Measurements from ENCODE around the gene CLPSL2. TPM values are rescaled to one million over a fixed set of nuclear protein-coding genes. Genes with fewer than 3 reads are reported as not detected.

The CLPSL2 gene
- total RNA-seq, 1 donor from 2014 or later: not detected

DNA sequence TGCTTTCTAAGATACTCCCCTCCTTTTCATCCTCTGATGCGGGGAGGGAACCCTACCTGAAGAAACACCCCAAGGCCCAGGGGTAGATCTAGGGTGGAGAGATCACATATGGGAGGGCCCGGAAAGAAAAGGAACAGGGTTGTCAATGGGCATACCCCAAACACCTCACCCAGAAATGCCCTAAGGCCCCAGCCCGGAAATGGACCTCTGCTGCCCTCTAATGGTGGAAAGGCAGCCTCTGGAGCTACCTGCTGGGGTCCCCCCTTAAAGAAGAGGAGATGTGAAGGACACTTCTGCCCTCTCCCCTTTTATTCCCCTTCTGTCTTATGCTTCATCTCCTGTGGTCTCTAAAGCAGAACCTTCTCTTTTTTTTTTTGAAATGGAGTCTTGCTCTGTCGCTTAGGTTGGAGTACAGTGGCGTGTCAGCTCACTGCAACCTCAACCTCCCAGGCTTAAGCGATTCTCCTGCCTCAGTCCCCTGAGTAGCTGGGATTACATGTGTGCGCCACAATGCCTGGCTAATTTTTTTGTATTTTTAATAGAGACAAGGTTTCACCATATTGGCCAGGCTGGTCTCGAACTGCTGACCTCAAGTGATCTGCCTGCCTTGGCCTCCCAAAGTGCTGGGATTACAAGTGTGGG lies 40.0 kb upstream of the CLPSL2 start:
- Mint-ChIP-seq H3K9me3 (no peaks in the 10 kb centered on the region), H3K4me3 (no peak overlapping the region), H3K36me3 (ENCODE audit: low read depth) (no peaks in the 10 kb centered on the region), H3K27ac (no peak overlapping the region), H3K27me3 (no peaks in the 10 kb centered on the region), H3K4me1 (peaks cover 30% of the 10 kb centered on the region)
- intact Hi-C loops (cut with micrococcal nuclease): loop anchor here (1.0 kb wide), 1 partner anchor 67 kb away; no protein-coding TSS in a partner anchor
- DNase-seq: peak; percentile 96

DNA sequence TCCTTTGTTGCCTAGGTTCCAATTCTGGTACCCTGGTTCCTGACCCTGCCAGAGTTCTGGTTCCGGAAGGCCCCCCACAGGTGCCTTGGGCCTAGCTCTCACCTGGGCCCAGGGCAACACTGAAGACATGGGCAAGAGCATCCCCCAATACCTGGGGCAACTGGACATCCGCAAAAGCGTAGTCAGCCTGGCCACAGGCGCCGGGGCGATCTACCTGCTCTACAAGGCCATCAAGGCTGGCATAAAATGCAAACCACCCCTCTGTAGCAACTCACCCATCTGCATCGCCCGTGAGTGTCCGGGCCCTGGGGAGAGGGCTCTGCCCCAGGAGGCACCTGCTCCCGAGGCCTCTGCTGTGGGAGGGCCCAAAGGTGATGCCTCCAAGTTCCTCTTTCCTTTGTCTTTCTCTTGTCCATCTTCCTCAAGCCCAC lies 39.4 kb upstream of the CLPSL2 start, which contains the start of gene ARMC12:
TSS of gene ARMC12 (plus strand) at position 51 of the 431 bp plus-strand sequence. CDS start at position 128, 77 bp downstream.
- intact Hi-C loops (cut with micrococcal nuclease): loop anchor here (1.0 kb wide), 3 partner anchors 68 to 214 kb away; no protein-coding TSS in a partner anchor
- Mint-ChIP-seq H3K27me3 (no peaks in the 10 kb centered on the region), H3K4me1 (peaks cover 29% of the 10 kb centered on the region), H3K36me3 (ENCODE audit: low read depth) (no peaks in the 10 kb centered on the region), H3K9me3 (no peaks in the 10 kb centered on the region), H3K27ac (peak within 1 kb of the TSS; percentile 27), H3K4me3 (no peak within 1 kb of the TSS)
- DNase-seq: no peak

DNA sequence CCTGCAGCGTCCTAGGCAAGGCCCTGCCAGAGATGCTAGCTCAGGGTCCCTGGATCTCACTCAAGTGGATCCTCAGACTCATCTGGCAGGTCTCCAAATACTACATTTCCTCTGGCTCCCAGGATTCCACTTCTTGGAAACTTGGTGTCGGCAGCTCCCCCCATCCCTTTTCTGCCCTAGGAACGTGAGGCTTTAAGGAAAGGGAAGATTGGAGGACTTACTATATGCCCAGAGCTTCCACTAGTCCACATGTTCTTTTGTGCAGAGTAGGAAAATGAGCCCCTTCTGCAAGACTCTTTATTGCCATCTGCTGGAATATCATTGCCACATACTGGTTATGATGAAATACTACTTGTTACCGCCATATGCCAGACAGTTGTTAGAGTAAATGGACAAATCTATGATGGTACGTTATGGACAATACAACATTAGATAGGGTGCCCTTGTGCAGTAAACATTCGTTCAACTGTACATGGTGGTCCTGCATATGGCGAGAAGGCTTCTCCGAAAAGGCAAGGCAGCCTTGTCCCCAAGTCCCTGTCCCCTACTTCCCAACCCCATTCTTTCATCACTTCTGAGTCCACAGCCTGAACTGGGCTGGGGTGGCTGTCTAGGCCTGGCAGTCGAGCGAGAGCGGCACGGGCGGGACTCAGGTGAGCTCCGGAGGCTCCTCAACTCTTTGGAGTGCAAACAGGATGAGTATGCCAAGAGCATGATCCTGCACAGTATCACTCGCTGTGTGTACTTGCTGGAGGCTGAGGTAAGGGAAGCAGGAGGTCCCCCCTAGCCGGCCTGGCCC lies 38.8 kb upstream of the CLPSL2 start:
- H3K27me3 Mint-ChIP-seq: no peaks in the 10 kb centered on the region
- H3K9me3 Mint-ChIP-seq: no peaks in the 10 kb centered on the region
- H3K27ac Mint-ChIP-seq: peak overlapping the region; percentile 27
- H3K4me1 Mint-ChIP-seq: peaks cover 23% of the 10 kb centered on the region
- intact Hi-C loops (cut with micrococcal nuclease): loop anchor here (1.0 kb wide), 2 partner anchors 153 to 214 kb away; no protein-coding TSS in a partner anchor
- H3K4me3 Mint-ChIP-seq: no peak overlapping the region
- no peaks in the 10 kb centered on the region for H3K36me3 Mint-ChIP-seq (ENCODE audit: low read depth)
- peak; percentile 80 for DNase-seq

DNA sequence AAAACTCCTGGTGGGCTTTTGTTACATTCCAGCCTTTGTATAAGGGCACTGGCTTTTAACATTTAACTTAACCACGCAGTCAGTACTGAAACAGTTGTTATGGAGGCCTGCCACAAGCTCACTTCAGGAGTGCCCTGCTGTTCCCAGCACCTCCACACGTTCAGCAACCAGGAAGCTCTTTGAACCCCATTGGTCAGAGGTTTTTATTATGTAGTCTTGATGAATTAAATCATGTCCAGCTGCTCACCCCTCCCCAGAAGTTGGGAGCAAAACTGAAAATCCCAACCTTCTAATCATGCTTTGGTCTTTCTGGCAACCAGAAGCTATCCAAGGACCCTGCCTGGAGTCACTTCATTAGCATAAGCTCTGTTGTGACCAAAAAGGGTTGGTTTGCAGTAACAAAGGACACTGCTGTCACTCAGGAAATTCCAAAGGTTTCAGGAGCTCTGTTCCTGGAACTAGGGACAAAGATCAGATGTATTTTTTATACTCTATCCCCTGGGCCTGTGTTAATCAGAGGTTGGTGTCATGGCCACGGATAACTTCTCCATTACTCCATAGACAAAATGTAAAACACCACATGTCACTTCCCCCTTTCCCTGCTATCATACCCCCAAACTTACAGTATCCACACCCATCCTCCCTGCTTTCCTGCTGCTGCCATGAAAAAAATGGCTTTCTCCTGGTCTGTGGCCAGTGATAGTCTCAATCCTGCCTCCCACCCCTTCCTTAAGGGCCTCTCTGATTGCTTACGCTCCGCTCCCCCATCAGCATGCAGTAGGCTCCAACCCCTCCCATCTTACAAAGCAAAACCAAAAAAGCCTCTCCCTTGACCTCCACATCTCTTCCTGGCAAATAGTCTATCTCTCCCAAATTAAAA lies 36.5 kb upstream of the CLPSL2 start:
- H3K27ac Mint-ChIP-seq: no peak overlapping the region
- peaks cover 16% of the 10 kb centered on the region for H3K4me1 Mint-ChIP-seq
- no peaks in the 10 kb centered on the region for H3K36me3 Mint-ChIP-seq (ENCODE audit: low read depth)
- H3K4me3 Mint-ChIP-seq: no peak overlapping the region
- no peak for DNase-seq
- intact Hi-C loops (cut with micrococcal nuclease): no loop called here
- no peaks in the 10 kb centered on the region for H3K27me3 Mint-ChIP-seq
- no peaks in the 10 kb centered on the region for H3K9me3 Mint-ChIP-seq

DNA sequence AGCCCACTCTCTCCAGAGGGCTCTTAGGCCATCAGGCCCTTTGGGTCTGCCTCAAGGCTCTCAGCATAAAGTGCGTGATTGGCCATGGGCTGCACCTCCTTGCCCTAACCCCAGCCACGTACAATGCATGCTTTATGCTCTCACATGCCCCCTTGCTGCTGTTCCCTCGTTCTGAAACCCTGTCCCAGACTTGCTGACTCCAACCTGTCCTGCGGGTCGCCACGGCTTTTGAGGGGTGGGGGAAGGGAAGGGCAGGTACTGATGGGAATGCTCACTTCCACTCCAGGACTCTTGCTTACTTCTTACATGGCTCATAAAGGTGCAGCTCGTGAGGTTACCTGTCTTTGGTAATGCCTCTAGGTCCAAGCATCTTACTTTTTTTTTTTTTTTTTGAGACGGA lies 33.6 kb upstream of the CLPSL2 start:
- intact Hi-C loops (cut with micrococcal nuclease): no loop called here
- Mint-ChIP-seq H3K27ac (no peak overlapping the region), H3K27me3 (peaks cover 2% of the 10 kb centered on the region), H3K9me3 (peaks cover 3% of the 10 kb centered on the region), H3K4me3 (no peak overlapping the region), H3K36me3 (ENCODE audit: low read depth) (no peaks in the 10 kb centered on the region), H3K4me1 (no peaks in the 10 kb centered on the region)
- DNase-seq: no peak

DNA sequence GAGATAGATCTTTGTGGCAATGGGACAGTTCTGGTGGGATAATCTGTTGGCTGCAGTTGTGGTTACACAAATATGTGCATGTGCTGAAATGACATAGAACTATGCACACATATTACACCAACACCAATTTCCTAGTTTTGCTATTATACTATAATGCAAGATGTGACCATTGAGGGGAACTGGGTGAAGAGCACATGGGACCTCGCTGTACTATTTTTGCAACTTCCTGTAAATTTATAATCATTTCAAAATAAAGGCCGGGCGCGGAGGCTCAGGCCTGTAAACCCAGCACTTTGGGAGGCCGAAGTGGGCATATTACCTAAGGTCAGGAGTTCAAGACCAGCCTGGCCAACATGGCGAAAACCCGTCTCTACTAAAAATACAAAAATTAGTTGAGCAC lies 30.9 kb upstream of the CLPSL2 start:
- no peaks in the 10 kb centered on the region for H3K4me1 Mint-ChIP-seq
- intact Hi-C loops (cut with micrococcal nuclease): no loop called here
- H3K27me3 Mint-ChIP-seq: peaks cover 2% of the 10 kb centered on the region
- peaks cover 7% of the 10 kb centered on the region for H3K9me3 Mint-ChIP-seq
- no peak overlapping the region for H3K4me3 Mint-ChIP-seq
- DNase-seq: no peak
- no peaks in the 10 kb centered on the region for H3K36me3 Mint-ChIP-seq (ENCODE audit: low read depth)
- H3K27ac Mint-ChIP-seq: no peak overlapping the region

DNA sequence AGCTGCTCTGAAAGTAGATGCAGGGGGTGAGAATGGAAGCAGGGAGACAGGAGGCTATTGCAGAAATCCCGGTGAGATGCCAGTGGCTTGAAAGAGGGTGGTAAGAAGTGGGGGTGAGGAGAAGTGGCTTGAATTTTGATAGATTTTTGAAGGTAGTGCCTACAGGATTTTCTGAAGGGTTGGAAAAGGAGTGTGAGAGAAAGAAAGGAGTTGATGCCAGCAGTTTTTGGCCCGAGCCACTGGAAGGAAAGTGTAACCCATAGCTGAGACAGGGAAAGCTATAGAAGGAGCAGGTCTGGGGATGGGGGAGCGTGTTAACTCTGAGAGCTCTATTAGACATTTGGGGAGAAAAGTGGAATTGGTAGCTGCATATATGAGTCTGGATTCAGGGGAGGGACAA lies 29.9 kb upstream of the CLPSL2 start:
- Mint-ChIP-seq H3K4me1 (peaks cover 2% of the 10 kb centered on the region), H3K36me3 (ENCODE audit: low read depth) (no peaks in the 10 kb centered on the region)
- intact Hi-C loops (cut with micrococcal nuclease): no loop called here

DNA sequence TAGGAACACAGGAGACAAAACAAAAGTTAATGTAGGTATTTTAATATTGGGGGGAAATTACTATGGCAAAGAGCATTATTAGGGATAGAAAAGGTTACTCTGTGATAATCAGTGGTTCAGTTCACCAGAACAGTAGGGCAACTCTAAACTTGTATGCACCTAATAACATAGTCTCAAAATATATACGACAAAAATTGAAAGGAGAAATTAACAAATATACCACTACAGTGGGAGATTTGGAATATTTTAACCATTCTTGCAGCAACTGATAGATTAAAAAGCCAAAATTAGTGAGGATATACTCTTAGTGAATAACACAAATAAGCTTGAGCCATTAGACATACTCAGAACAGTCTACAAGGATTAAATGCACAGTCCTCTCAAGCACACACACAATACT lies 28.5 kb upstream of the CLPSL2 start:
- Mint-ChIP-seq H3K4me3 (no peak overlapping the region), H3K4me1 (peaks cover 6% of the 10 kb centered on the region), H3K36me3 (ENCODE audit: low read depth) (no peaks in the 10 kb centered on the region), H3K27ac (no peak overlapping the region), H3K27me3 (peaks cover 2% of the 10 kb centered on the region), H3K9me3 (peaks cover 7% of the 10 kb centered on the region)
- intact Hi-C loops (cut with micrococcal nuclease): no loop called here
- DNase-seq: no peak

More for the DNA sequence above, 29.9 kb upstream of the CLPSL2 start:
- no peak overlapping the region for H3K4me3 Mint-ChIP-seq
- H3K27ac Mint-ChIP-seq: no peak overlapping the region
- DNase-seq: no peak
- H3K27me3 Mint-ChIP-seq: peaks cover 2% of the 10 kb centered on the region
- H3K9me3 Mint-ChIP-seq: peaks cover 7% of the 10 kb centered on the region

DNA sequence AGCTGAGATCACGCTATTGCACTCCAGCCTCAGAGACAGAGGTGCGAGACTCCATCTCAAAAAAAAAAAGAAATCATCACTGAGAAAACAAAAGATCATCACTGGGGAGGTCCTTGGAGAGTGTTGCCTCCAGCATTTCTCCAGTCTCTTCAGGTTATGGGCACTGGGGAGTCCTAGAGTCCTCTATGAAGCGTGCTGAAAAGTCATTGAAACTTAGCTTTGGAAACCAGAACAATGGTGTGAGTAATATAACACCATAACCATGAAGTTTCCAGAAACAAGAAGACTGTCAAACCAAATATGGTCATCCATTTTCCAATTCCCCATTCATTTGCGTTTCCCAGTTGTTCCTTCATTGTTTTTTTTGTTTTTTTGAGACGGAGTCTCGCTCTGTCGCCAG lies 25.8 kb upstream of the CLPSL2 start:
- H3K27me3 Mint-ChIP-seq: no peaks in the 10 kb centered on the region
- no peaks in the 10 kb centered on the region for H3K36me3 Mint-ChIP-seq (ENCODE audit: low read depth)
- no peak overlapping the region for H3K27ac Mint-ChIP-seq
- DNase-seq: no peak
- H3K9me3 Mint-ChIP-seq: peaks cover 7% of the 10 kb centered on the region
- H3K4me3 Mint-ChIP-seq: no peak overlapping the region
- H3K4me1 Mint-ChIP-seq: peaks cover 6% of the 10 kb centered on the region
- intact Hi-C loops (cut with micrococcal nuclease): no loop called here

DNA sequence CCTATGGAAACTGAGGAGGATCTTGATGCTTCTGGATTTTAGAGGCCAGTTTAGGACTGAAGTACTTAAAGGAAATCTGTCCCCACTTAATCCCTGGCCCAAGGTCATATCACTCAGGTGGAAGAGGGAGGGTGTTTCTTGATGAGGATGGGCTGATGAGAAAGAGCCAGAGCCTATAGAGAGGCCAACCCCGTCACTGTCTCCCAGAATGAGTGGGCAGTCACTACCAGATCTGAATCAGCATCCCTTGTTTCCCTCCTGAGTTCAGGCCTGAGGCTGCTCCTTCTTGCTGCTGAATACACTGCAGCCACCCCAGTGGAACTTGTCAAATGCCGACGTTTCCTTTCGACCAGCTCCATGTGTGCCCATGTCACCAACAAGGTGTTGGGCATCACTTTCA lies 24.8 kb upstream of the CLPSL2 start:
- Mint-ChIP-seq H3K4me1 (peaks cover 6% of the 10 kb centered on the region), H3K27ac (no peak overlapping the region), H3K36me3 (ENCODE audit: low read depth) (no peaks in the 10 kb centered on the region), H3K4me3 (no peak overlapping the region), H3K9me3 (peaks cover 7% of the 10 kb centered on the region), H3K27me3 (no peaks in the 10 kb centered on the region)
- DNase-seq: no peak
- intact Hi-C loops (cut with micrococcal nuclease): no loop called here

DNA sequence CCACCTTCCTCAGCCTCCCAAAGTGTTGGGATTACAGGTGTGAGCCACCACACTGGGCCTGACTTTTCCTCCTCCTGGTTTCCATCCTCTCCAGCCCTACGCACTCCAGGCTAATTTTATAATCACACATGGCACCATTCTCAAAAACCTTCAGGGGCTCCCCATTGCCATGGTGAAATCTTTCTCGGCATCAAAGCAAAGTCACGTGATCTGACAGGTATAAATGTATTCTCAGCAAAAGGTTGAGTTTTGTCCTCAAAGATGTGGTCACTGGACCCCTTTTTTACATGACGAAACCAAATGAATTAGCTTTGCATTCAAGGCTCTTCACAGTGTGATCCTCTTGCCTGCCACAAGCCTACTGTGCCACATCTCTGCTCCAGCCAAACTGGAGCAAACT lies 24.1 kb upstream of the CLPSL2 start:
- Mint-ChIP-seq H3K27me3 (no peaks in the 10 kb centered on the region), H3K9me3 (peaks cover 4% of the 10 kb centered on the region), H3K4me1 (peaks cover 6% of the 10 kb centered on the region), H3K4me3 (no peak overlapping the region), H3K27ac (no peak overlapping the region), H3K36me3 (ENCODE audit: low read depth) (no peaks in the 10 kb centered on the region)
- intact Hi-C loops (cut with micrococcal nuclease): no loop called here
- no peak for DNase-seq

DNA sequence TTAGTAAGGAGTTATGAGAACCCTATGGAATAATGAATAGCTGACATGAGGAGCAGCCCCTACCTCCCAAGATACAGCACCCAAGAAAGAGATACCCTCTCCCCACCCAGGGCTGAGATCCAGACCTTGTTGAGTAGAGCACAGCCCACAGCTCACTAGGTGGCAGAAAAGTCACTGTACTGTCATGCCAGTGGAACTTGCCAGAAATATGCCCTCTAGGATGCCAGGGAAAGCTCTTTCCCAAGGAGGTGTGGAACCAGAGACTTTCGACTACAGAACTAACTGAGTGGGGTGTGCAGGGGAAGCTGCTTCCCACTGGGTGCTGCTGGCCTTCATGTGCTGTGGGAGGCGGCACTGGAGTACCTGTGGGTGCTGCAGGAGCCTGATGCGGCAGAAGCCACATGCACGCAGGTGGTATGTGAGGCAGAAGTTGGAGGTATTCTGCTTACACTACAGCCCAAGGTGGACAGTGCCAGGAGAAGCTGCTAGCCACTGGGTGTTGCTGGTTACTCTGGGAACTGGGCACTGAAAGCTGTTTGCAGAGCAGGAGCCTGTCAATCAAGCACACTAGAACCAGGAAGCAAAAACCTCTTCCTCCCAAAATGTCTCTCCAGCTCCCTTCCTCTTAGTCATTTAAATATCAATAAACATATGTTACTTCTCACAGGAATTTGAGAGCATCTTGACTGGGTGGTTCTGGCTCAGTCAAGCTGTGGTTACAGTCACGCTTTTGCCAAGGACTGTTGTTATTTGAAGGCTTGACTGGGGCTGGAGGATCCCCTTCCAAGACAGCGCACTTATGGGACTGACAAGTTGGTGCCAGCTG lies 21.7 kb upstream of the CLPSL2 start:
- Mint-ChIP-seq H3K9me3 (no peaks in the 10 kb centered on the region), H3K36me3 (ENCODE audit: low read depth) (no peaks in the 10 kb centered on the region), H3K27ac (no peak overlapping the region), H3K27me3 (peaks cover 5% of the 10 kb centered on the region), H3K4me1 (peaks cover 6% of the 10 kb centered on the region), H3K4me3 (no peak overlapping the region)
- intact Hi-C loops (cut with micrococcal nuclease): no loop called here
- DNase-seq: no peak

DNA sequence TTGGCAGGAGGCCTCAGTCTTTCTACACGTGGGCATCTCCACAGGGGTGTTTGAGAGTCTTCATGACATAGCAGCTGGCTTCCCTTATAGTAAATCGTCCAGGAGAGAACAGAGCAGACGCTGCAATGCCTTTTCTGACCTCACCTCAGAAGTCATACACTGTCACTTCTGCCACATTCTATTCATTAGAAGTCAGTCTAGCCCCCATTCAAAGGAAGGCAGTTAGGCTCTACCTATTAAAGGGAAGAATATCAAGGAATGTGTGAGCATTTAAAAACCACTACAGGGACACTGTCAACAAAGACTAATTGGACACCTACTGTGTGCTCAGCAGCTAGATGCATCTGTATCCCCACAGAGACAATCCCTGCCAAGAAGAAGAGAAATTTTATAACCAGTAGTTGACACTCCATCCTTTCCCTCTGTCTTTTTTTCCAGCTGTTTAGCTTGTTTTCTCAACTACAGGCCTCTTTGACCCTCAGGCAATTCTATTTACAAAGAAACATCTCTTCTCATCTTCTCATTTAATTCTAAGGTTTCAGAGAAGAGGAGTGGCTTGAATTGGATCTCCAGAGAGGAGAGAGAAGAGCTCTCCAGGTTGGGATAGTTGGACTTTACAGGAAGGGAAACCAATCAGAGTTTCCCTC lies 21.0 kb upstream of the CLPSL2 start:
- Mint-ChIP-seq H3K36me3 (ENCODE audit: low read depth) (no peaks in the 10 kb centered on the region), H3K27ac (no peak overlapping the region), H3K4me3 (no peak overlapping the region), H3K4me1 (peaks cover 6% of the 10 kb centered on the region), H3K27me3 (peaks cover 5% of the 10 kb centered on the region), H3K9me3 (no peaks in the 10 kb centered on the region)
- DNase-seq: no peak
- intact Hi-C loops (cut with micrococcal nuclease): no loop called here
